Esophagus (tissue), 2 donors: Measurements from ENCODE around the gene UTRN. TPM values are rescaled to one million over a fixed set of nuclear protein-coding genes. Genes with fewer than 3 reads are reported as not detected.
A peak's percentile ranks its signal among the peaks of the same experiment; 100 is the strongest.

Experiments
- H3K27ac ChIP-seq, 2 donors: one replicate each; pipeline ENCODE4 v1.5.1; 2013; ENCODE audit warnings: low read depth in 2 of 2, mild to moderate bottlenecking in 2 of 2, inconsistent platforms in 1 of 2, low read length in 1 of 2, moderate library complexity in 1 of 2
- H3K27me3 ChIP-seq, 2 donors: one replicate each; pipeline ENCODE4 v1.6.1; 2013; ENCODE audit warnings: low read length in 2 of 2, control low read depth in 1 of 2, mild to moderate bottlenecking in 1 of 2; ENCODE audit not compliant: insufficient read depth in 2 of 2, control insufficient read depth in 1 of 2
- H3K36me3 ChIP-seq, 2 donors: one replicate each; pipeline ENCODE4 v1.6.1; 2013; ENCODE audit warnings: low read length in 1 of 2; ENCODE audit not compliant: control insufficient read depth in 2 of 2, insufficient read depth in 2 of 2
- H3K4me1 ChIP-seq, 2 donors: one replicate each; pipeline ENCODE4 v1.6.1; 2013; ENCODE audit warnings: low read length in 1 of 2; ENCODE audit not compliant: control insufficient read depth in 2 of 2, insufficient read depth in 2 of 2
- H3K4me3 ChIP-seq, 2 donors: one replicate each; pipeline ENCODE4 v1.5.1; 2013; ENCODE audit warnings: low read length in 2 of 2, mild to moderate bottlenecking in 2 of 2, low read depth in 1 of 2, moderate library complexity in 1 of 2
- H3K9me3 ChIP-seq, 2 donors: one replicate each; pipeline ENCODE4 v1.6.1; 2013; ENCODE audit warnings: mild to moderate bottlenecking in 2 of 2, low read depth in 1 of 2, low read length in 1 of 2, moderate library complexity in 1 of 2; ENCODE audit not compliant: control insufficient read depth in 2 of 2, insufficient read depth in 1 of 2
- WGBS, 2 donors: extraction: QIAGEN DNeasy Blood & Tissue Kit; methylation state at CpG; one replicate each; pipeline ENCODE4 v1.1.7; 2013; 5-methylcytosine and 5-hydroxymethylcytosine counted together
- polyA plus RNA-seq, 2 donors: library from polyadenylated mRNA; stranded (reverse); fragments of 200-250 nt; gene quantifications; one replicate each; pipeline ENCODE4 v1.2.3, GENCODE V29; 2013
- donor health status: healthy with polysubstance abuse.
- donor health status: Bipolar disorder and iron deficiency.

UTRN gene
- polyA plus RNA-seq, 2 donors = 9.3 to 9.8 TPM

- H3K27ac ChIP-seq = no peak overlapping the region
- H3K27me3 ChIP-seq = no peaks in the 10 kb centered on the region
- WGBS, 2 donors = 74 to 76% methylated on average over 3 of the region's 3 CpGs
- peaks cover 0 to 5% of the 10 kb centered on the region in 2 donors for H3K36me3 ChIP-seq
- no peak overlapping the region for H3K4me3 ChIP-seq
- H3K9me3 ChIP-seq = no peaks in the 10 kb centered on the region
- peaks cover 0 to 3% of the 10 kb centered on the region in 2 donors for H3K4me1 ChIP-seq
Observed at GRCh38 chr6:144305985-144306384, 20.9 kb downstream of the UTRN start.

DNA sequence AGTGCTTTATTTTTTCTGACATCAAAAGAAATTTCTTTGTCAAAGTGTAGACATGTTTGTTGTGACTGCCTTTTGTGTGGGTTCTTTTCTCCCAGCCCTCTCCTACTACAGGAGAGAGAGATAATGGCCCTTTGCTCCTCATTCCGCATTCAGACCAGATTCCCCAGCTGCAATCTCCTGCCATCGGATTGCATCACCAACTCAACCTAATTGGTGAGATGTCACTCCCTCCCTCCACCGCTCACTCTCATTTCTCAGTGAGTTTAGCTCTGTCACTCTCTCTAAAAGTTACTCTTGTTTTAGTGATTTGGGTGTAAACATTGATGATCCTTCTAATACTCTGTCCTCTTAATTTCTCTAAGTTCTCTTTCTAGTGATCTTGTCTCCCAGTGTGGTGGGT lies 22.7 kb downstream of the UTRN start:
- Histone ChIP-seq H3K36me3 (peaks cover 0 to 2% of the 10 kb centered on the region in 2 donors), H3K4me1 (peaks cover 0 to 3% of the 10 kb centered on the region in 2 donors), H3K9me3 (no peaks in the 10 kb centered on the region), H3K27ac (no peak overlapping the region), H3K27me3 (no peaks in the 10 kb centered on the region), H3K4me3 (no peak overlapping the region)
- 89 to 97% methylated on average over 3 of the region's 3 CpGs for WGBS, 2 donors

- H3K4me1 ChIP-seq = peaks cover 0 to 3% of the 10 kb centered on the region in 2 donors
- no peak overlapping the region for H3K27ac ChIP-seq
- H3K27me3 ChIP-seq = no peaks in the 10 kb centered on the region
- H3K9me3 ChIP-seq = no peaks in the 10 kb centered on the region
- H3K36me3 ChIP-seq = peaks cover 0 to 2% of the 10 kb centered on the region in 2 donors
- no peak overlapping the region for H3K4me3 ChIP-seq
- 75 to 83% methylated on average over 5 of the region's 5 CpGs for WGBS, 2 donors
Observed at GRCh38 chr6:144310765-144311164, 25.6 kb downstream of the UTRN start.

DNA sequence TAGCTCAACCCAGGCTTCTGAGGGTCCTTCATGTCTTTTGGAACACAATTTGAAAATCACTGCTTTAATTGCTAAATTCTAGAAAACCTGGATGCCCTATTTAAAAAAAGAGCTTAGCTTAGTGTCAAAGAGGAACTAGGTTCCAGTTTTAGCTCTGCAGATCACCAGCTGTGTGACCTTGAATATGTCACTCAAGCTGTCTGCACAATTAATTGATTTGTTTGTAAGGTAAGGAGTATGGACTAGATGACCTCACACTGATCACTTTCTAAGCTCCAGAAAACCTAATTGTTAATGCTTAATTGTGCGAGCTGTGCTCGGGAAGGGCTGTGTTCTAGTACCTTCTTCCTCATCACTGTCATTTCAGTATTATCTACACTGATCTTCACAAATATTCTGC lies 26.2 kb downstream of the UTRN start:
- Histone ChIP-seq H3K27ac (no peak overlapping the region), H3K36me3 (peaks cover 0 to 2% of the 10 kb centered on the region in 2 donors), H3K4me3 (no peak overlapping the region), H3K9me3 (no peaks in the 10 kb centered on the region), H3K27me3 (no peaks in the 10 kb centered on the region), H3K4me1 (no peaks in the 10 kb centered on the region)
- 89 to 91% methylated on average over 2 of the region's 2 CpGs for WGBS, 2 donors

GRCh38 chr6:144314003-144314485 lies 28.9 kb downstream of the UTRN start:
- H3K27ac ChIP-seq = peak overlapping the region in 1 of 2 donors; percentile 20
- peaks cover 0 to under 1% of the 10 kb centered on the region in 2 donors for H3K36me3 ChIP-seq
- H3K4me3 ChIP-seq = no peak overlapping the region
- H3K4me1 ChIP-seq = no peaks in the 10 kb centered on the region
- 60 to 67% methylated on average over 5 of the region's 5 CpGs for WGBS, 2 donors
- H3K27me3 ChIP-seq = no peaks in the 10 kb centered on the region
- no peaks in the 10 kb centered on the region for H3K9me3 ChIP-seq

DNA sequence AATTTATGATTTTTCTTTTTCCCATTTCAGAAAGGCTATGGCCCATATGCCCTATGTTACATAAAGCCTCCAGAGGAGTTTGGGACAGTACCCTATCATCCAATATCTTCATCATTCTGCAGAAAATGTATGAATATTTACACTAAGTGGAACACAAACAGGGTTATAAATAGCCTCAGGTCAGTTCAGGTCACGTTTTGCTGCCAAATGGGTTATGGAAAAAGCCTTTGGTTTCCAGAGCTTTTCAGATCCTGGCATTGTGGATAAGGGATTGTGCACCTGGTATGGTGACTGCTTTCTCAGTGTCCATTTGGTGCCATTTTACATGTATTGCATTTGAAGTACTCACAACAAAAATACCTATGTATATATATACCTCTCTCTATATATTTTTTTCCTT lies 29.4 kb downstream of the UTRN start:
- Histone ChIP-seq H3K36me3 (no peaks in the 10 kb centered on the region), H3K4me1 (no peaks in the 10 kb centered on the region), H3K27me3 (no peaks in the 10 kb centered on the region), H3K9me3 (no peaks in the 10 kb centered on the region), H3K4me3 (no peak overlapping the region), H3K27ac (no peak overlapping the region)
- 26 to 38% methylated on average over 1 of the region's 1 CpG for WGBS, 2 donors

DNA sequence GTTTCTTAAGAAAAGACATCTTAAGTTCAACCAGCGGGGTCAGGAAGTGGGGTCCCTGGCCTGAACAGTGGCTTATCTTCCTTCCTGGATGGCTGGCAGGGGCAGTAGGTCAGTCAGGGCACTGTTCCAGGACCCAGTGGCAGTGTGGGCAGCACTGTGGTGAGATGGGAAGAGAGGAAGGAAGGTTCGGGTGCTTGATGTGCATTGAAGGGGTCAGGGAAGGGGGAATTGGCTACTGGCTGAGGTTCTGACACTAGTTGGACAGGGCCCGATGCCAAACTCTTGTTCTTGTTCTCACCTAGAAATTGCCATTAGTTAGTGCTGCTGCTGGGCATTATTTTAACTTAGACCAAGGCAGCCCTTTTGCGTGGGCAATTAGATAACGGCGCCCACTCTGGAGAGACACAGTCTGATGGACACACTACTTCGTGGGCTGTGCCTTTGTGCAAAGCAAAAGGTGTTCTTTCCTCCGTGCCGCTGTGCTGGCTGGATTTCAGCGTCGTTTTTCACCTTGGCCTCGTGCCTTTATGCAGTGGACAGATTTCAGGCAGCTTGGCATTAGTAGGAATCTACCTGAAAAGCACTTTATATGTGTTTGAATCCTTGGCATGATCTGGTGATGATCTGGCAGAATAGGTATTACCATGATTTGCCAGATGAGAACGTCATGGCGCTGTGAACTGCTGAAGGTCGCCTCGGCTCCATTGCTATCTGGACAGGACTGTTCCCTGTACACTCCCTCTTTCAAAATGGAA lies 30.3 kb downstream of the UTRN start:
- peak overlapping the region in 1 of 2 donors; percentile 45 for H3K27ac ChIP-seq
- 78 to 81% methylated on average over 16 of the region's 16 CpGs for WGBS, 2 donors
- no peak overlapping the region for H3K4me3 ChIP-seq

DNA sequence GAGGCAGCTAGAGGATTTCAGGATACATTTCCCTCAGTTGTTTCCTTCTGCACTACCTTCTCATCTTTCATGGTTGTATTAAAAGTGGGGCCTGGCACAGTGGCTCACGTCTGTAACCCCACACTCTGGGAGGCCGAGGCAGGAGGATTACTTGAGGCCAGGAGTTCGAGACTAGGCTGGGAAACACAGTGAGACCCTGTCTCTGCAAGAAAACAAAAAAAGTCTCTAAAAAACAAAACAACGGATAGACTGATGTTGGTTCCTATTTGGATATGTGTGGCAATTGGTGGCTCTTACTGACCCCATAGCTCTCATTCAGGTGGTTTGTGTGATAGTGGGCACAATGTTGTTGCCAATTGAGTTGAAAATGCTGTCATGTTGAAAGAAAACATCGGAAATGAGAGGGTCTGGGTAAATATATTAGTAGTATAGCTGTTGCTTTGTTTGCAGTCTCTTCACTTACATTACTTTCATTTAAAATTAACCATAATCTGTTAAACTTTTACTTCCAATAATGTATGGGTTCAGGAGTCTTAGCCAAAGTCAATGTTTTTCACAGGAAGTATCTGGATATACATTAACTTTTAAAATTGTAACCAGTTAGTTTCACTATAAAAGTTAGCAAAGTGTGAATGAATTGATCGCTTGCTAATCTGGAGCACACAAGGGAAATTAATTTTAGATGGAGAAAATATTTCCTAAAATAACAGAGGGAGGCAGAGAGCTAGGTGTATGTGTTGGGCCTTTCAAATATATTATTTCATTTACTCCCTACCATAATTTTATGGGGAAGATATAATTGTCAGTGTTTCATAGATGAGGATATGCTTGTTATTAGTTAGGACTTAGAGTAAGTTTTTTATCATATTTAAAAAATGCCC lies 31.1 kb downstream of the UTRN start:
- Histone ChIP-seq H3K9me3 (no peaks in the 10 kb centered on the region), H3K36me3 (no peaks in the 10 kb centered on the region), H3K27ac (no peak overlapping the region), H3K4me1 (no peaks in the 10 kb centered on the region), H3K4me3 (no peak overlapping the region), H3K27me3 (no peaks in the 10 kb centered on the region)
- WGBS, 2 donors = 87 to 93% methylated on average over 6 of the region's 6 CpGs

More for the DNA sequence above, 30.3 kb downstream of the UTRN start:
- Histone ChIP-seq H3K4me1 (no peaks in the 10 kb centered on the region), H3K36me3 (no peaks in the 10 kb centered on the region), H3K27me3 (no peaks in the 10 kb centered on the region), H3K9me3 (no peaks in the 10 kb centered on the region)

DNA sequence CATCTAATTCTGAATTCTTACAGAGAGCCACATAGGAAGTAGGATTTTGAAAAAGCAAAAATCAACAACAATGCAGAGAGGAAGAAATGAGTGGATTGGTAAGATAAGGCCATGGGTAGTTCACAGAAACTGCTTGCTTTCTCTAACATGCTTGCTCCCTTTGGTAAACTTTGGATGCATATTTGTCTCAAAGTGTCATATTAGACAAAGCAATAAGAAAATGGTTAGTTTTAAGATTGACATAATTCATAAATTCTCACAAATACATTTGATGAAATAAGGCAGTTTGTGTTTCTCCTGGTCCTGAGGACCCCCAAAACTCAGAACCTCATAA lies 31.7 kb downstream of the UTRN start:
- Histone ChIP-seq H3K9me3 (no peaks in the 10 kb centered on the region), H3K27ac (no peak overlapping the region), H3K4me1 (no peaks in the 10 kb centered on the region), H3K27me3 (no peaks in the 10 kb centered on the region), H3K4me3 (no peak overlapping the region), H3K36me3 (no peaks in the 10 kb centered on the region)
